ENCODE results near the gene SLC6A1.
"Not testable (repeated sequence)": the region's sequence is repeated elsewhere in the genome, so short reads cannot be mapped to it uniquely, and the experiment has no call there.

Gene SLC6A1

GRCh38 chr3:11071096-11071755, 78.7 kb downstream of the SLC6A1 start:
- TF ChIP-seq CTCF (IDR thresholded peaks at IDR 0.05; ENCODE audit: borderline replicate concordance, insufficient read depth, low read depth, low read length) = no peak
- no peak overlapping the region for H3K4me3 ChIP-seq (ENCODE audit: low read depth, low read length)

GRCh38 chr3:11072631-11073030, 80.1 kb downstream of the SLC6A1 start:
- no peak overlapping the region for H3K4me3 ChIP-seq (ENCODE audit: low read depth, low read length)
- no peak for TF ChIP-seq CTCF (IDR thresholded peaks at IDR 0.05; ENCODE audit: borderline replicate concordance, insufficient read depth, low read depth, low read length)

- no peak for TF ChIP-seq CTCF (IDR thresholded peaks at IDR 0.05; ENCODE audit: borderline replicate concordance, insufficient read depth, low read depth, low read length)
- H3K4me3 ChIP-seq (ENCODE audit: low read depth, low read length) = no peak overlapping the region
Observed at GRCh38 chr3:11074011-11074410, 81.5 kb downstream of the SLC6A1 start.

- no peak overlapping the region for H3K4me3 ChIP-seq (ENCODE audit: low read depth, low read length)
- TF ChIP-seq CTCF (IDR thresholded peaks at IDR 0.05; ENCODE audit: borderline replicate concordance, insufficient read depth, low read depth, low read length) = no peak
Observed at GRCh38 chr3:11074451-11074850, 81.9 kb downstream of the SLC6A1 start.

- not testable (repeated sequence) for H3K4me3 ChIP-seq (ENCODE audit: low read depth, low read length)
Observed at GRCh38 chr3:11075122-11075521, 82.6 kb downstream of the SLC6A1 start.

- H3K4me3 ChIP-seq (ENCODE audit: low read depth, low read length) = no peak overlapping the region
- no peak for TF ChIP-seq CTCF (IDR thresholded peaks at IDR 0.05; ENCODE audit: borderline replicate concordance, insufficient read depth, low read depth, low read length)
Observed at GRCh38 chr3:11076711-11077110, 84.2 kb downstream of the SLC6A1 start.

GRCh38 chr3:11077466-11077865, 84.9 kb downstream of the SLC6A1 start:
- no peak overlapping the region for H3K4me3 ChIP-seq (ENCODE audit: low read depth, low read length)
- no peak for TF ChIP-seq CTCF (IDR thresholded peaks at IDR 0.05; ENCODE audit: borderline replicate concordance, insufficient read depth, low read depth, low read length)

Measured in GM12875 (cell line).